ENCODE results near the gene MGST3. TPM values are rescaled to one million over a fixed set of nuclear protein-coding genes. Genes with fewer than 3 reads are reported as not detected.
A peak's percentile ranks its signal among the peaks of the same experiment; 100 is the strongest.

MGST3 gene
- total RNA-seq, 1 donor from 2014 or later: 177 TPM

DNA sequence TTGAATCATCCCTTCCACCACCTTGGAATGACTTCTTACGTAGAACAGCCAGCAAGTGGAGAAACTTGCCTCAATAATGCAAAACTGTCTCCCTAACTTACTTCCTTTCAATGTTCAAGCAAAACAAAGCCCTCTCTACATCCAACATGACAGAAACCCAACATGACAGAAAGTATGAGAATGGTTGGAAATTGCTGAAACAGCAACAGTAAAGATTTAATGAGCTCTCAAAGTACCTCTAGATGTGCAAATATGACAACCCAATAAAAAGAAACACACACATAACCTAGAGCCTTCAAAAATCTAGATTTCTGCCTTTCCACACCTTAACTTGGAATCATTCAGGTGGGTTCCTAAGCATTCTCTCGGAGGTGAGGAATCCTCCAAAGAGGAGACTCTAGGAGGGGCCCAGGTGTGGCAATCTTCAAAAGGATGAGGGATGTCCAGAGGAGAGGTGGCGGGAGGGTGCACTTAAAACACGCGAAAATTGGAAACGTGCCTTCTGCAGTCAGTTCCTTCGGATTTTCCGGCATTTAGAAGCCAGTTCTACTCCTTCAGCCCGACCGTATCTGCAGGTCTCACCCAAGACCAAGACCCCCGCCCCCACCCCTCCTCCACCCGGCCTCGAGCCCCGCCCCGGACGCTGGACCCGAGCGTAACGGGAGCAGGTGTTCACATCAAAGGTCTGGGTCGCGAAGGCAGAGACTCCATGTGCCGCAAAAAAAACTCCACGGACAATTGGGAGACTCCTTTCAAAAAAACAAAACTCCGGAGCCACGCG, 996 bp upstream of the MGST3 start:
- Histone ChIP-seq H3K27ac (peak overlapping the region; percentile 90 to 91), H3K4me1 (peaks cover 3 to 20% of the 10 kb centered on the region in 2 donors), H3K27me3 (no peaks in the 10 kb centered on the region), H3K36me3 (no peaks in the 10 kb centered on the region), H3K4me3 (peak overlapping the region; percentile 71 to 90), H3K9me3 (no peaks in the 10 kb centered on the region)
- intact Hi-C loops (cut with DNase I): loop anchor here (1.0 to 2.0 kb wide), 3 partner anchors 32 to 269 kb away; partner anchors contain the start of gene TMCO1
- TF ChIP-seq, protein P1, sequence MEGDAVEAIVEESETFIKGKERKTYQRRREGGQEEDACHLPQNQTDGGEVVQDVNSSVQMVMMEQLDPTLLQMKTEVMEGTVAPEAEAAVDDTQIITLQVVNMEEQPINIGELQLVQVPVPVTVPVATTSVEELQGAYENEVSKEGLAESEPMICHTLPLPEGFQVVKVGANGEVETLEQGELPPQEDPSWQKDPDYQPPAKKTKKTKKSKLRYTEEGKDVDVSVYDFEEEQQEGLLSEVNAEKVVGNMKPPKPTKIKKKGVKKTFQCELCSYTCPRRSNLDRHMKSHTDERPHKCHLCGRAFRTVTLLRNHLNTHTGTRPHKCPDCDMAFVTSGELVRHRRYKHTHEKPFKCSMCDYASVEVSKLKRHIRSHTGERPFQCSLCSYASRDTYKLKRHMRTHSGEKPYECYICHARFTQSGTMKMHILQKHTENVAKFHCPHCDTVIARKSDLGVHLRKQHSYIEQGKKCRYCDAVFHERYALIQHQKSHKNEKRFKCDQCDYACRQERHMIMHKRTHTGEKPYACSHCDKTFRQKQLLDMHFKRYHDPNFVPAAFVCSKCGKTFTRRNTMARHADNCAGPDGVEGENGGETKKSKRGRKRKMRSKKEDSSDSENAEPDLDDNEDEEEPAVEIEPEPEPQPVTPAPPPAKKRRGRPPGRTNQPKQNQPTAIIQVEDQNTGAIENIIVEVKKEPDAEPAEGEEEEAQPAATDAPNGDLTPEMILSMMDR (IDR thresholded peaks at IDR 0.05): no peak
- DNase-seq (ENCODE audit: low spot score in 2 of 2): no peak

DNA sequence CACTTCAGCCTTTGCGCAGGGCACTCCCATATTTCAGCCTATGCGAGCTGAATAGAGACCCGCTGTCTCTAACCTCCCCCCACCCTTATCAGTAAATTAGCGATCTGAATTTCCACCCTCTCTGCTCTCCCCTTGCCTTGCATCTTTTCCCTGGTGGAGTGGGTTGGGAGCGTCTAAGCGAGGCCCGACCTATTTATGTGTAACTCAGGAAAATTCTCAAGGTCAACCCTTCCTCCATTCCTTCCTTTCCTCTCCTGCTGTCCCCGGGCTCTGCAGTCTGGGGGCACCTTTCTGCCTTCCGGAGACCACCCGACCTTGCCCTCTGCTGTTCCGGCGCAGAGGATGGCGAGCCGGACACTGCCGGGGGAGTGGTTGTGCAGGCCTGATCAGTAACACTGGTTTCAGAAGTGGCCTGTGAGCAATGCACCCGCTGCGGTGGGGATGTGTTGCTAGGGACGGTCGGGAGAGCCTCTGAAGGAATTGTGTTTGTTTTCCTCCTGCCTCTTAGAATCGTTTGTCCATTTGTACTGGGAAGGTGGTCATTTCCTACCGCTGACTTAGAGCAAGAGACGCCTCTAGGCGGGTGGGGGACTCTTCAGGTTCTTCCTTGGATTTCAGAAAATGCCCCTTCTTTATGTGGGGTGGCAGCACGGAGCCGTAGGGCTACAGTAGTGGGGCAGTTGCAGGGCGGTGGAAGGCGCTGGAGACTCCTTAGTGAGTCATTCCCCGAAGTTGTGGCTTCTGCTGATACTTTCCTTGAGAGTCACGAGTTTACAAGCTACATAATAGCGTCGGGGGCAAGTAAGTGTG, 513 bp downstream of the MGST3 start:
- intact Hi-C loops (cut with DNase I): loop anchor here (1.0 to 2.0 kb wide), 4 partner anchors 67 to 267 kb away; partner anchors contain the start of genes ALDH9A1 and TMCO1
- peak; percentile 31 to 81 for DNase-seq (ENCODE audit: low spot score in 2 of 2)

DNA sequence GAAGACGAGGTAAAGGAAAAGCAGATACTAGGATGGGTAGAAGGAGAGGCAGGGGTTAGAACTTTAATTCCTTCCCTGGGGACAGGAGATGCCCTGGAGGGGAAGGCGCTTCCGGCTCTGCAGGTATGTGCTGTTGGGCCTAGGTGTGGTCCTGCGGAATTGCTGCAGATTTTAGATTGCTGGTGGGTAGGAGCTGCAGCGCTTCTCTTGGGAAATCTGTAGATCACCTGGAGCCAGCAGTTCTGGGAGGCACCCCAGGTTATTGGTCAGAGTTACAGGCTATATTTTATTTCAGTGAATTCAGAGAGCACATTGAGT, 1.1 kb downstream of the MGST3 start:
- Histone ChIP-seq H3K27me3 (no peaks in the 10 kb centered on the region), H3K27ac (peak overlapping the region; percentile 90 to 91), H3K4me3 (peak overlapping the region; percentile 71 to 90), H3K9me3 (no peaks in the 10 kb centered on the region), H3K4me1 (peaks cover 3 to 32% of the 10 kb centered on the region in 2 donors), H3K36me3 (no peaks in the 10 kb centered on the region)
- TF ChIP-seq, protein P1 (IDR thresholded peaks at IDR 0.05): no peak
- intact Hi-C loops (cut with DNase I): loop anchor here (1.0 kb wide), 1 partner anchor 196 kb away; no protein-coding TSS in a partner anchor
- DNase-seq (ENCODE audit: low spot score in 2 of 2): no peak

More for the DNA sequence above, 513 bp downstream of the MGST3 start:
- H3K9me3 ChIP-seq: no peaks in the 10 kb centered on the region
- peak overlapping the region; percentile 90 to 91 for H3K27ac ChIP-seq
- TF ChIP-seq, protein P1 (IDR thresholded peaks at IDR 0.05): peak in 1 of 3 experiments; percentile 12
- no peaks in the 10 kb centered on the region for H3K27me3 ChIP-seq
- H3K36me3 ChIP-seq: no peaks in the 10 kb centered on the region
- peaks cover 3 to 26% of the 10 kb centered on the region in 2 donors for H3K4me1 ChIP-seq
- H3K4me3 ChIP-seq: peak overlapping the region; percentile 71 to 90

DNA sequence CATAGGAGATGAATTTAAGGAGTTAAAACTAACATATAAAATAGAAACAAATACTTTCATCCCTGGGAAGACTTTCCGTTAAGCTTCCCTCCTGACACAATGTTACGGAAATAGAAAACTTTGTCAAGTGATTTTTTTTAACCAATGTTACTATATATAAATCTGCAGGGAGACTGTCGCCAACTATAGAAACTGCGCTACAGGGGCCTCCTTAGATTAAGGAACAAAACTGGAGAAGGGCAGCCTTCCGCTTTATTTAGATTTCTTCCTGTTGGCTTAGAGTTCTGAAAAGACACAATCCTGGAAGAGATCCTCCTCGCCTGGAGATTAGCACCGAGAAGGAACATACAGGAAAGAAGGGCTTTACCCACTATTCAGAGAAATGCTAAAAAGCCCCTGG, 1.5 kb downstream of the MGST3 start:
- TF ChIP-seq, protein P1 (IDR thresholded peaks at IDR 0.05): no peak
- no peak for DNase-seq (ENCODE audit: low spot score in 2 of 2)
- no peaks in the 10 kb centered on the region for H3K36me3 ChIP-seq
- no peaks in the 10 kb centered on the region for H3K27me3 ChIP-seq
- peak overlapping the region; percentile 90 to 91 for H3K27ac ChIP-seq
- peak overlapping the region; percentile 71 to 90 for H3K4me3 ChIP-seq
- intact Hi-C loops (cut with DNase I): loop anchor here (1.0 kb wide), 1 partner anchor 196 kb away; no protein-coding TSS in a partner anchor
- H3K4me1 ChIP-seq: peaks cover 3 to 36% of the 10 kb centered on the region in 2 donors
- H3K9me3 ChIP-seq: no peaks in the 10 kb centered on the region

DNA sequence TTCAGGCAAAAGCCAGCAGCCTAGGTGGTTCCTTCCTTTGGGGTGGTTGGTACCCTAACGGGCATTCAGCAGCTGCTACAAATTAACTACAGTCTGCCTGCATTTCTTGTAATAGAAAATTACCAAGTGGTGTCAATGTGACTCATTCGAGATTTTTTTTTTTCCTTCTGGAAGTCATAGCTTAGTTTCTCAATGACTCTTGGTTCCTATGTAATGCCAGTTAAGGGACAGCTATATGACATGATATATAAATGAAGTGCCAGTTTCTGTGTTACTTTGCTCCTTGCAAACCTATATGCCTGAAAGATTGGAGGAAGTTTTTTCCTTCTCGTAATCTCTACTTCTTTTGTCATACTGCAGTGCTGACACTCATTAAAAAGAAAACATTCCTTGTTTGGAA, 2.6 kb downstream of the MGST3 start:
- no peaks in the 10 kb centered on the region for H3K9me3 ChIP-seq
- H3K4me3 ChIP-seq: peak overlapping the region; percentile 4 to 90
- intact Hi-C loops (cut with DNase I): no loop called here
- peaks cover 3 to 42% of the 10 kb centered on the region in 2 donors for H3K4me1 ChIP-seq
- TF ChIP-seq, protein P1 (IDR thresholded peaks at IDR 0.05): no peak
- no peaks in the 10 kb centered on the region for H3K27me3 ChIP-seq
- H3K36me3 ChIP-seq: no peaks in the 10 kb centered on the region
- H3K27ac ChIP-seq: peak overlapping the region in 1 of 2 donors; percentile 91
- no peak for DNase-seq (ENCODE audit: low spot score in 2 of 2)
